OCI-LY1 (cell line): ENCODE data around the gene ACSBG1.
"Not testable (repeated sequence)": the region's sequence is repeated elsewhere in the genome, so short reads cannot be mapped to it uniquely, and the experiment has no call there.

Experiments used
- H2AFZ ChIP-seq: fragments of 200-600 bp; sonication (generic), shearing (Covaris generic); 2 replicates; pipeline ENCODE4 v1.6.0; 2014; ENCODE audit warnings: antibody characterized with exemption, mild to moderate bottlenecking, low read length
- H3F3A ChIP-seq: fragments of 200-600 bp; sonication (generic), shearing (Covaris generic); 2 replicates; pipeline ENCODE4 v1.6.0; 2014; ENCODE audit warnings: mild to moderate bottlenecking, antibody characterized with exemption, low read length, moderate library complexity; ENCODE audit not compliant: insufficient read depth
- H3K27ac ChIP-seq: fragments of 200-600 bp; sonication (generic); 2 replicates; pipeline ENCODE4 v1.5.1; 2014; ENCODE audit warnings: low read length, mixed run types, mild to moderate bottlenecking, low read depth; ENCODE audit not compliant: poor library complexity, severe bottlenecking
- H3K27me3 ChIP-seq: fragments of 200-600 bp; sonication (generic); 2 replicates; pipeline ENCODE4 v1.6.0; 2014; ENCODE audit warnings: antibody characterized with exemption, mild to moderate bottlenecking, low read length, moderate library complexity; ENCODE audit not compliant: insufficient read depth
- H3K36me3 ChIP-seq: fragments of 200-600 bp; sonication (generic); 2 replicates; pipeline ENCODE4 v1.6.1; 2014; ENCODE audit warnings: mild to moderate bottlenecking, antibody characterized with exemption, low read length, moderate library complexity, mixed read lengths; ENCODE audit not compliant: insufficient read depth
- H3K4me1 ChIP-seq: fragments of 200-600 bp; sonication (generic); 2 replicates; pipeline ENCODE4 v1.5.1; 2014; ENCODE audit warnings: mild to moderate bottlenecking, low read length, moderate library complexity; ENCODE audit not compliant: insufficient read depth, severe bottlenecking
- H3K4me2 ChIP-seq: fragments of 200-600 bp; sonication (generic), shearing (Covaris generic); 2 replicates; pipeline ENCODE4 v1.6.1; 2014; ENCODE audit warnings: low read length
- H3K4me3 ChIP-seq: fragments of 200-600 bp; sonication (generic); 2 replicates; pipeline ENCODE4 v1.5.1; 2014; ENCODE audit warnings: low read length, low read depth, mild to moderate bottlenecking, mixed read lengths; ENCODE audit not compliant: poor library complexity, severe bottlenecking
- H3K79me2 ChIP-seq: fragments of 200-600 bp; shearing (Covaris generic); 2 replicates; pipeline ENCODE4 v1.6.1; 2016; ENCODE audit warnings: mixed run types, low read length, mixed read lengths; ENCODE audit not compliant: insufficient read depth
- H3K9ac ChIP-seq: fragments of 200-600 bp; sonication (generic), shearing (Covaris generic); 2 replicates; pipeline ENCODE4 v1.6.1; 2014; ENCODE audit warnings: mild to moderate bottlenecking, low read length, mixed read lengths
- H3K9me2 ChIP-seq: fragments of 200-600 bp; sonication (generic), shearing (Covaris generic); 2 replicates; pipeline ENCODE4 v1.6.1; 2014; ENCODE audit warnings: low read depth, mild to moderate bottlenecking, low read length, mixed read lengths
- H3K9me3 ChIP-seq: fragments of 200-600 bp; shearing (Covaris generic); 2 replicates; pipeline ENCODE4 v1.6.1; 2014; ENCODE audit warnings: low read length, mixed read lengths
- H4K20me1 ChIP-seq: fragments of 200-600 bp; sonication (generic), shearing (Covaris generic); 2 replicates; pipeline ENCODE4 v1.6.0; 2016; ENCODE audit warnings: mild to moderate bottlenecking, low read length; ENCODE audit not compliant: insufficient read depth
- CTCF ChIP-seq: fragments of 200-600 bp; sonication (generic), shearing (Covaris generic); IDR thresholded peaks from 2 replicates; pipeline ENCODE4 v1.5.1; 2017; ENCODE audit warnings: mild to moderate bottlenecking, antibody characterized with exemption, low read length, moderate library complexity, mixed read lengths
- EZH2 ChIP-seq: fragments of 200-600 bp; sonication (generic), shearing (Covaris generic); IDR thresholded peaks from 2 replicates; pipeline ENCODE4 v1.8.0; 2017; ENCODE audit warnings: borderline replicate concordance, mixed run types, mild to moderate bottlenecking, antibody characterized with exemption, low read length, moderate library complexity, mixed read lengths

The ACSBG1 gene

GRCh38 chr15:78154955-78155354, 79.4 kb downstream of the ACSBG1 start:
- Histone ChIP-seq H4K20me1 (no peaks in the 10 kb centered on the region), H3F3A (no peaks in the 10 kb centered on the region), H3K4me3 (no peak overlapping the region), H3K79me2 (peaks cover 40% of the 10 kb centered on the region), H3K9ac (no peak overlapping the region), H3K4me1 (peaks cover 12% of the 10 kb centered on the region), H3K4me2 (no peak overlapping the region), H3K27me3 (no peaks in the 10 kb centered on the region), H3K36me3 (peaks cover 30% of the 10 kb centered on the region), H3K27ac (no peak overlapping the region), H2AFZ (no peak overlapping the region), H3K9me3 (no peaks in the 10 kb centered on the region), H3K9me2 (no peaks in the 10 kb centered on the region)
- TF ChIP-seq EZH2: no peak
- TF ChIP-seq CTCF: no peak

GRCh38 chr15:78151075-78151474, 83.3 kb downstream of the ACSBG1 start:
- peak overlapping the region; percentile 92 for H3K4me3 ChIP-seq
- H3K79me2 ChIP-seq: peaks cover 42% of the 10 kb centered on the region
- H3K9ac ChIP-seq: not testable (repeated sequence)

GRCh38 chr15:78149805-78150751, 84.3 kb downstream of the ACSBG1 start:
- peaks cover 3% of the 10 kb centered on the region; the same call in 1 of the 2 replicates for H3K36me3 ChIP-seq
- peak overlapping the region; percentile 97 for H3K4me2 ChIP-seq
- no peaks in the 10 kb centered on the region for H3K9me3 ChIP-seq
- no peak overlapping the region for H2AFZ ChIP-seq
- H3K79me2 ChIP-seq: peaks cover 42% of the 10 kb centered on the region
- H3K9me2 ChIP-seq: no peaks in the 10 kb centered on the region
- no peaks in the 10 kb centered on the region for H3K27me3 ChIP-seq
- H3K27ac ChIP-seq: peak overlapping the region; percentile 40
- peak overlapping the region; percentile 84 for H3K9ac ChIP-seq
- peaks cover 22% of the 10 kb centered on the region for H3K4me1 ChIP-seq
- TF ChIP-seq CTCF (no peak), EZH2 (no peak)
- peak overlapping the region; percentile 92 for H3K4me3 ChIP-seq
- no peaks in the 10 kb centered on the region for H4K20me1 ChIP-seq
- no peaks in the 10 kb centered on the region for H3F3A ChIP-seq

More at GRCh38 chr15:78151075-78151474, 83.3 kb downstream of the ACSBG1 start:
- H2AFZ ChIP-seq, H3K36me3 ChIP-seq, H3K9me3 ChIP-seq, H3K9me2 ChIP-seq, H3K27ac ChIP-seq, H3F3A ChIP-seq, H4K20me1 ChIP-seq, H3K27me3 ChIP-seq: not testable (repeated sequence)
- Histone ChIP-seq H3K4me1 (peaks cover 22% of the 10 kb centered on the region), H3K4me2 (peak overlapping the region; percentile 97)
